Activated CD8-positive, alpha-beta memory T cell treated with anti-CD3 and anti-CD28 coated beads, Interleukin-2, amount 50 U/mL, for 48 hours (primary cell): Measurements from ENCODE around the gene GRM4.

ENCODE experiments used
- DNase-seq: peaks from one replicate; pipeline ENCODE4 v3.0.0-alpha.2; 2020

The GRM4 gene

GRCh38 chr6:33990061-33990541, 155.8 kb downstream of the GRM4 start:
- no peak for DNase-seq

- DNase-seq: no peak
Measured at GRCh38 chr6:33989016-33989854, 156.7 kb downstream of the GRM4 start.

DNA sequence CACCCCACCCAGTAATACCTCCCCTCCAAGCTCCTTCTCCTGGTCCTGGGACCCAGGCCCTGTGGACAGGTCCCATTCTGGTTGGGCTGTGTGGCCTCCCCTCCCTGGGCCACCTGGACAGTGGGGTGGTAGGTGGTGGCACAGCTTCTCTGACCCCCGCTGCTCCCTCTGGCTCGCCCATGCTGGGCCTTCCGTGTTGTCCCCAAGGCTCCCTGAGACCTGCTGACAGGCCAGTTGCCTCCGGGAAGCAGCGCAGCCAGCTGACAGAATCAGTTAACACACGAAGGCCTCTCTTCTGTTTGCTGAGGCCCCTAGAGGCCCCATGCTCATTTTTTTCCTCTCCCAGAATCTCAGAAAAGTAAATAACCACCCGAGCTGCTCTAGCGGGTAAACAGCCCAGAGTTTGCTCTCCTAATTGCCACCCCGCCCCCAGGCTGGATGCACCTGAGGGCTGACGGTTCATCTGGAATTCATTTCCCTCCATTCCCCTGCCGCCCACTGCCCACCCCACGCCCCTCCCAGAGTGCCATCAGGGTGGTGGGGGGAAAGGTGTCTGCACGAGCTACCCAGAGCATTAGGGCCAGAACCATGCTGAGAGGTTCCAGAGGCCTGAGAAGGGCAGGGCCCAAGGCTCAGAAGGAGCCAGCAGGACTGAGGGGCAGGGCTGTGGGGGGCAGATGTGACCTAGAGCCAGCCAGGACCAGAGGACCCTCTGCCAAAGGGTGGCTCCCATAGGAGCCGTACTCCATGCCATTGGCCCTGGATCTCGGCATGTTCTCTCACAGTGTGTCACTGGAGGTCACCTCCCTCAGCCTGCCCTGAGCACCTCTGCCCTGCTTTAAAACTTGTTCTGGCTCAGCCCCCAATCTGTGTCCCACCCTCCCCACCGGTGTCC, 157.5 kb downstream of the GRM4 start:
- no peak for DNase-seq

DNA sequence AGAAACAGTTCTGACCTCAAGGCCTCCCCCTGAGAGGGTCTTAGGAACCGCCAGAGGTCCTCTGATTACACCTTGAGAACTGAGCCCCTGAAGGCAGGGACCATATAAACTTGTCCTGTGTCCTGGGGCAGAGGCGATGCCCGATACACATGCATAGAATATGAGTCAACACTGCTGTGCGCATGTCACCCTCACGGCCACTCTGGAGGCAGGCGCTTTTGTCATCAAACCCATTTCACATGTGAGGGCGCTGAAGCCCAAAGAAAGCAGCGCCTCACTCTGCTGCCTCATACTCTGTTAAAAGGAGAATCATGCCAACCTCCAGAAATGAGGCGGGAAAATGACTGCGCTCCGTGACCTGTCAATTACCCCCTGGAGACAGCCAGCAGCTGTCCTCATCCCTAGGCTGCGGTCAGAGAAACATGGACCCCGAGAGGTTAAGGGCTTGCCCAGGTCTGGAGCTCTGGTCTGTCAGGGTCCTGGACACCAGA, 158.3 kb downstream of the GRM4 start:
- no peak for DNase-seq

- no peak for DNase-seq
Measured at GRCh38 chr6:33985947-33986346, 159.9 kb downstream of the GRM4 start.

DNA sequence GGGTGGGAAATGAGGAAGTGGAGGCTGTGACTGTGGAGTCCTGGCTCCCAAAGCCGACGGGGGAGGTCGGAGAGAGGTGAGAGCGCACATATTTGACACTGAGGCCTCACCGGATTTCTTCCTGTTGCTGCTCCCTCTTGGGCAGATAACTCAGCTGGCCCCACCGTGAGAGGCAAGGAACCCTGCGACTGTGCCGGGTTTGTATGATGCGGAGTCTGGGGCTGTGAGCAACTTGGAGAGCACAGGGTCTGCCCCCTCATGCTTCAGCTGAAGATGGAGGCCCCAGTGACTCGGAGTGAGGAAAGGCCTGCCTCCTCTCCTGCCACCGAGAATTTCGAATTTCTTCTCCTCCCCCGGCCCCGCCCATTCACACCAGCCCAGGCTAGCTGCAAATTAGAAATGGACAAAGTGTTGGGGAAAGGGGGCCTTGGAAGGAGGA, 160.6 kb downstream of the GRM4 start:
- DNase-seq: no peak

DNA sequence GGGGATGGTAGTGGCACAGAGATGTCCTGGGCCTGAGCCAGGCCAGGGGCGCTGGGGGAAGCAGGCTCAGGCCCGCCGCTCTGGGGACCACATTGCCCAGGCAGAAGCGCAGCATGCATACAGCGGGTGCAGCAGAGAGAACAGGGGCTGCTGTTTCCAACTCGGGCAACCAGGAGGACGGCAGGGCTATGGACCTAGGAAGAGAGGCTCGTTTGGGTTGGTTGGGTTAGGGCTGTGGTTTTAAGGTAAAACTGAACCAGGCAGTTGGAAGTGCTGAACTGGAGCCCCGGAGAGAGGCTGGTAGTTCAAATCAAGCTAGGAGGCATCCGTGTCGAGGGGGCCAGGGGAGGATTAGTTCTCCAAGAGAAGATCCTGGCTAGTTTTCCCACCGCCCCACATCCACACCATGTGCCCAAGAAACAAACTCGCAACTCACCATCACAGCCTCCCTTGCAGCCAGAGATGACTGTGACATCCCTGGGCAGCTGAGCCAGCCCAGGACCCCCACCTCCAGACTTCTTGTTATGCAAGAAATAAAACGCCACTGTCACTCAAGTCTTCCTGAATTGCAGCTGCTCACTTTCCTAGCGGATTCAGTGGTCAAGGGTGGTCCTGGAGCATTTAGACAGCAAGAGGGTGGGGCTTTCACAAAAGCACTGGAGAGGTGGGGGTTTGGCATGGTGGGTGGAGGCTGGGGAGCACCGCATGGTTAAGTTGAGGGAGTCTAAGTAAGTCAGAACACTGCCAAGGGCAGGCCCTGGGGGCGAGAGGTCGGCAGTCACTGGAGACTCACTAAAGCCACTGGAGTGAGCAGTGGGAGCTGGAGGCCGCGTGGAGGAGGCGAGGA, 161.2 kb downstream of the GRM4 start:
- DNase-seq: no peak

GRCh38 chr6:33983721-33984465, 162.0 kb downstream of the GRM4 start:
- no peak for DNase-seq

GRCh38 chr6:33983109-33983716, 162.7 kb downstream of the GRM4 start:
- no peak for DNase-seq

DNA sequence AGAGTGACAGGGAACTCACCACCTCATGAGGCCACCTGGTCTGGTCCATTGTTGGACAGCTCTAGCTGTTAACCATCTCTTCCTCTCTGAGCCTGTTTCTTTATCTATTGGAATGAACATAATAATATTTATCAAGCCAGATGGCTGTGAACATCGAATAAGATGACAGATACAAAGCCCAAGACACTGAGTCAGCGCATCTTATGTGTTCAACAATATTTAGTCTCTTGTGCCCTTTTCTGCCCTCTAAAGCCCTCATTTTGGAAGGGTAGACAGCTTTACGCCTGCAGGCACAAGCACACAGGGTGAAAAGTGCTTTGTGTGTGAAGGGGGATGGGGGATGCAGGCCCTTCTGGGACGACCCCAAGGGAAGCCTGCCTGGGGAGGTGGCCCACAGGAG, 164.0 kb downstream of the GRM4 start:
- DNase-seq: no peak

DNA sequence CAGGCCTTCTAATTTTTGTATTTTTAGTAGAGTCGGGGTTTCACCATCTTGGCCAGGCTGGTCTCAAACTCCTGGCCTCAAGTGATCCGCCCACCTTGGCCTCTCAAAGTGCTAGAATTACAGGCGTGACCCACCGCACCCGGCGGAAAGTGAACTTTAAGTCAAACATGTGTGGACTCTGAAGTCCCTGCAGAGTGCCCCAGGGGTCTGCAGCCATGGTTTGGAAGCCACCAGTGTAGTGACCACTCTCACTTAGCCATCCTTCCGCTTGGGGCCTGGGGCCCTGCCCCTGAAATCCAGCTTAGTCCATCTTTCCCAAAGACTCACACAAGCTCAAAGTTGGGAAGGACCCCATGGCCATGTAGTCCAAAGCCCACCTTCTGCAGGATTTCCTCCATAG, 164.5 kb downstream of the GRM4 start:
- no peak for DNase-seq

DNA sequence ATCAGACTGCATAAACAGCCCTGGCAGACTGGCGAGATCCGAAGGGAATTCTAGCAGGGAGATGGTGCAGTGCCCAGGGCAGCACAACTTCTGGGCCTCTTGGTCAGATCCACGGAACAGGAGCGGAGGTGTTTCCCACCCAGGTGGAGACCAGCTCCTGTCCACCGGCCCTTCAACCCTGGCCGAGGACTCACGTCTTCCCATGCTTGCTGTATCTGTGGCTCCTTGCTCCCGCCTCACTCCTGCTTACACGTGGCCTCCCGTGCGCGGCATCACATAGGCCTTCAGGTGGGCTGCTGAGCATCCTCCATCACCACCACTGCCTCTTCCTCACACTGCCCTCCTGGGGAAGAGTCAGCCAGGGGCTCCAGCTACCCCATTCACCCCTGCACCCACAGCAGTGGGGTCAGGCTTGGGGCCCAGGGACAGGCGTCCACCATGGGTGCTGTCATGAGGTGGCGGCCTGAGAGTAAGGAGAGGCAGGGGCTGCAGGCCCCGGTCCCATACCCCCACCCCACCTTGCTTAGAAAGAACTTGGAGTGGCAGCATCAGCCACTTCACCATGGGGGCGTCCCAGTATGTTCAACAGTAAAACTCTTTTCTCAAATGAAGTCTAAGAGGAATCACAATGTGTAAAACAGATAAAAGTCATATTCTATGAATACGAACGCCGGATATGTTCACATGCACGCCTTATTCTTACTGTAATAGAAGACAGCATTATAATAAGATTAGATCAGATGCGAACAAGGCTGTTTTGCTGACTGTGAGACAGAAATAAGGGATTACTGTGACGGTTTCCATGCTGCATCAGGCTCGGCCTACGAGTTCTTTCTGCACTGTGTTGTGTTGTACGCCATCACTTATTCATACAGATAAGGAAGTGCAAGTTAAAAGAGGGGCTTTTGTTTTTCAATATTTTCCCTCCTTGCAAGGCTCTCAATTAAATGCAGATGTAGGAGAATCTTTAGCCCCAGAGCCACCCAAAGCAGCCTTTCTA, 165.4 kb downstream of the GRM4 start:
- no peak for DNase-seq

DNA sequence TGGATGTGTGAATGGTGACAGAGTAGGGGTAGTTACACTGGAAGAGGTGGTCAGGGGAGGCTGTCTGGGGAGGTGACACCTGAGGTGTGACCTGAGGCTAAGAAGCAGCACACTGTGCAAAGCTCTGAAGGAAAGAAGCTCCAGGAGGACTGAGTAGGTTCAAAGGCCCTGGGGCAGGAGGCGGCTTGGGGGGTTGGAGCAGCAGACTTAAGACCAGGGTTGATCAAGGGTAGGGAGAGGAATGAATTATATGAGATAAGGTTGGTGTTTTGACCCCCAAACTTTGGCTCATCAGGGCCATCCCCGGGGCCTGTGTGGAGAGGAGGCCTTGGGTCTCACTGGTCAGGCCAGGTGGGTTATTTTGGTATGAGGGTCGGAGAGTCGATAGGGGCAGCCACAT, 166.1 kb downstream of the GRM4 start:
- no peak for DNase-seq

- DNase-seq: no peak
Measured at GRCh38 chr6:33978412-33979150, 167.3 kb downstream of the GRM4 start.

DNA sequence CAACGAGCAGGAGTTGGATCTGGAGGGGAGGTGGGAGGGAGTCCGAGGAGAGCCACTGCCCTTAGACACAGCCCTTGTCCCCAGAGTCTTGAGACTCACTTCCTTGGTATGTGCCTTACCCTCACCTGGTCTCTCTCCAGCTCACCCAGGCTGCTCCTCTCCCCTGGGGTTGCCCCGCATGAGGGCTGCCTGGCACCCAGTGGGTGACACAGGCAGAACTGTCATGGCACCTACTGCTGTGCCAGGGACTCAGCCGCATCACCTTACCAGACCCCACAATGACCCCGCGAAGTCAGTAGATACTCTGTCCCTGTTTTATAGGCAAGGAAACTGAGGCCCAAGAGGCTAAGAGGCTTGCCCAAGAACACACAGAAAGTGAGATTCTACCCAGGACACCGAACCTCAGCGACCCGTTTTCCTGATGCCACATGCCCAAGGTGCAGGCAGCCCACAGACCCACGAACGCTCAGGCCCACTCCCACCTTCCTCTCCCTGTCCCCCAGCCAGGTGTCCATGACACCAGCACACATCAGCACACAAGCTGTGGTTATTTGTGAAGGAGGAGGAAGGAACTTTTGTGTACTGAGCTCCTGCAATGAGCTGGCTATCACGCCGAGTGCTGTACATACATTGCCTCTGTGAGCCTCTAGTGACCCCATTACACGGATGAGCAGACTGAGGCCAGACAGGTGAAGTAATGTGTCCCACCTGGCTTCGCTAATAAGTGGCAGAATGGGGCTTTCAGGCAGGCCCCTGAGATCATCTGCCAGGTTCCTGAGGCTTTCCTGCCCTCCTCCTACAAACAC, 168.1 kb downstream of the GRM4 start:
- DNase-seq: no peak

DNA sequence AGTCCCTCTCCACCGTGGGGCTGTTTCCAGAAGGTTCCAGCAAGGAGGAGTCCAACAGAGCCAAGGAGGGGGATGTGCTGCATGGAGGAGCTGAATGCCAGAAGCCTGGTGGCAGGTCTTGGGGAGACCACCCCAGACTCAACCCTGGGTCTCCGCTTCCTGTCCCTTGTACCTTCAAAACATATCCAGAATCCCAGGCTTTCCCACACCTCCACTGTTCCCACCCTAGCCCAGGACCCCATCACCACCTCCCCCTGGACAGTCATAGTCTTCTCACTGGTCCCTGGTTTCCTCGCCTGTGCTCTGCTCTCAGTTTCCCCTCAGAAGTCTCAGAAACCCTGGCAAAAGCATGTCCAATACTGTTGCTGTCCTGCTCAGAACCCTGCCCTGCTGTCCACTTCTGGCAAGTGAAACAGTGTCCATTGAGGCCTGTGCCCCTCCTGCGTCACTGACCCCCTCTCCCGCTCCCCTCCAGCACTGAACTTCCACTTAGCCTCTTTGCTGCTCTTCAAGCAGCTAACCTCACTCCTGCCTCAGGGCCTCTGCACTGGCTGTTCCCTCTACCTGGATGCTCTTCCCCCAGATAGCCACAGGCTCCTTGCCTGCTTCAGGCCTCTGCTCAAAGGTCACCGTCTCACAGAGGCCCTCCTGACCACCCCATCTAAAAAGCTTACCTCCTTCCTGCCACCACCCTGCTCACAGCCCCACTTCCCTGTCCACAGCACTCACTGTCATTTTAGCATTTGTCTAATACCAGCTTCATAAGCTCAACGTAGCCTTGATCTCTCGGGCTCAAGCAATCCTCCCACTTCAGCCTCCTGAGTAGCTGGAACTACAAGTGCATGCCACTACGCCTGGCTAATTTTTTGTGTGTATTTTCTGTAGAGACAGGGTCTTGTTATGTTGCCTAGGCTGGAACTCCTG, 169.2 kb downstream of the GRM4 start:
- no peak for DNase-seq
